ENCODE data around the gene AP3D1.
"Not testable (repeated sequence)": the region's sequence is repeated elsewhere in the genome, so short reads cannot be mapped to it uniquely, and the experiment has no call there.

The AP3D1 gene

DNA sequence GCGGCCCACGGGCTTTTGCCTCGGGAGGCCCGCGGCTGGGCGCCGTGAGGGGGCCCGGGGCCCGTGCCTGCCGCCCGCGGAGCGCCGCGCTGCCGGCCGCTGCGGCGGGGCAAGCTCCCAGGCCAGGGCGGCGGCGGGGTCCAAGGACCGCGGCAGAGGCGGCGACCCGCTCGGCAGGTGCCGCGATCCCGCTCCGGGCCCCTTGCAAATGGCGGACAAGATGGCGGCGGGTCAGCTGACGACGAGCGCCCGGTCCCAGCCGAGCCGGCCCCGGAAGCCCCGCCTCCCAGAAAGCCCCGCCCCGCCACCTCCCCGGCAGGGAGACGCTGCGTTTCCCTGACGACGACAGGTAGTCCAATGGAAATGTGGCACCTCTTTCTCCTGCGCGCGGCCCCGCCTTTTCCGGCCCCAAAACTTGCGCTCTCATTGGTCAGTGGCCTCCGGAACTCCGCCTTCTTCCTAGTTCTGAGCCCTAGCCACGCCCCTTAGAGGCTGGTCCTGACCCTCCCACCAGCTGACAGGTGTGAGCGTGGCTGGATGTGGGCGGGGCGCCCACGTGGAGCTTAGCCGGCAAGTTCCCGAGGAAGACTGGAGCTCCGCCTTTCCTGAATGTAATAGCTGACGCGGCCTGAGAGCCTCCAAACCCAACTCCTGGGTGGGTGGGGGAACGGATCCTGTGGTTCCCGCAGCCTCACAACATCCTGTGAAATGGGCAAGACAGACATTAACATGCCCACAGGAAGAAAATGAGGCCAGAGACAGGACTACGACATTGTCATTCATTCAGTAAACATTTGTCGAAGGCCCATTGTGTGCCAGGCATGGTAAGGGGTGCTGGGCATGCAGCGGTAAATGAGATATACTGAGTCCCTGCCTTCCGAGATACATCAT is at the start of gene AP3D1:
TSS of gene AP3D1 (minus strand) at position 228 of the 891 bp plus-strand sequence. CDS start 232 bp downstream, outside the sequence.
- peak; percentile 99 for DNase-seq

DNA sequence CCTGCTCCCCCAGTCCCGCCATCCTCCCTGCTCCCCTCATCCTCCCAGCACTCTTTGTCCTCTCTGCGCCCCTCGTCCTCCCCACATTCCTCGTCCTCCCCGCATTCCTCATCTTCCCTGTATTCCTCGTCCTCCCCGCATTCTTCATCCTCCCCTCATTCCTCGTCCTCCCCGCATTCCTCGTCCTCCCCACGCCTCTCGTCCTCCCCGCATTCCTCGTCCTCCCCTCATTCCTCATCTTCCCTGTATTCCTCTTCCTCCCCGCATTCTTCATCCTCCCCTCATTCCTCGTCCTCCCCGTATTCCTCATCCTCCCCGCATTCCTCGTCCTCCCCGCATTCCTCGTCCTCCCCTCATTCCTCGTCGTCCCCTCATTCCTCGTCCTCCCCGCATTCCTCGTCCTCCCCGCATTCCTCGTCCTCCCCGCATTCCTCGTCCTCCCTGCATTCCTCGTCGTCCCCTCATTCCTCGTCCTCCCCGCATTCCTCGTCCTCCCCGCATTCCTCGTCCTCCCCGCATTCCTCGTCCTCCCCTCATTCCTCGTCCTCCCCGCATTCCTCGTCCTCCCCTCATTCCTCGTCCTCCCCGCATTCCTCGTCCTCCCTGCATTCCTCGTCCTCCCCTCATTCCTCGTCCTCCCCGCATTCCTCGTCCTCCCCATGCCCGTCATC is 49.4 kb upstream of the AP3D1 start:
- not testable (repeated sequence) for DNase-seq

DNA sequence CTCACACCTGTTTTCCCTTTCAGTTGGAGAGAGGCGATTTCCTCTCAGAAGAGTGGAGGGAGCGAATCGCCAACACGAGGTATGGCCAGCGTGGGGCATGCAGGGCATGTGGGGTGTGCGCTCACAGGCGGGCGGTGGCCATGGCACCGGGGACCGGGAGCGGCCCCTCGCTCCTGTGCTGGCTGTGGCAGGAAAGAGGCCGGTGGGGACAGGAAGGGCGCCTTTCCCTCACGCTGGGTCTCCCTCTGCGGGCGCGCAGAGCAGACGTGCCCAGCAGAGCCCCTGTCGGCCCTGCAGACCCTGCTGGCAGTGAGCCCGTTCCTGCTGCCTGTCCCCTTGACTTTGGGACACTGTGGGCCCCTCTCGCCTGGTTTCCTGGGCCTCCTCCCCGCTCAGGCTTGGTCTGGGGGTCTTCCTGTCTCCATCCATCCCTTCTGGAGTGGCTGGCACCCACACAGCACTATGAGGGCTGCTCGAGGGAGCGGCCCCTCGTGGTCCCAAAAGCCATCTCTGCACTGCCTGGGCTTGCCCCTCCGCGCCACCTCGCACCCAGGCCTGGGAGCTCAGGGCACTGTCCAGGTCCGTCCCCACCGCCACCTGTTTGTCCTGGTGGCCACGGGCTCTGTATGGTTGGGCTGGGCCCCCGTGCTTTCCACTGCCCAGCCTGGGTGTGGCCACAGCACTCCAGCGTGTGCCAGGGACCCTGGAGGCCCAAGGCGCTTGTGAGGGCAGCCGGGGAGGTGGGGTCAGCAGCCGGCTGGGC is 48.7 kb upstream of the AP3D1 start:
- DNase-seq = no peak

DNA sequence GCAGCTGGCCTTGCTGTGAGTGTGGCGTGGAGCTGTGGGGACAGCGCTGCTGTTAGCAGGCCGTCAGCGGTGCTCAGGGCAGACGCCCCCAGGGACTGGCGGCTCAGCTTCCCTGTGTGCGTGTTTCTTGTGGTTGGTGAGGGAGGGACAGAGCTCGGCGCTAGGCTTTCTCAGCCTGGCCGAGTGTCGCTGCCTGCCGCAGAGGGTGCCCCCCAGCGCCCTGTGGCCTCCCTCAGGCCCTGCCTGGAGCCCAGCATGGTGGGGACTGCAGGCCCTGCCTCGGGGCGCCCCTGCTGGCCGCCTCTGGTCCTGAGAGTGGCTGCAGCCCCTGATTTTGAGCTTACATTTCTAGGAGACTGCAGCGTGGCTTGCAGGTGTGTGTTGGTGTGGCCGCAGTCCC is 47.8 kb upstream of the AP3D1 start:
- no peak for DNase-seq

DNA sequence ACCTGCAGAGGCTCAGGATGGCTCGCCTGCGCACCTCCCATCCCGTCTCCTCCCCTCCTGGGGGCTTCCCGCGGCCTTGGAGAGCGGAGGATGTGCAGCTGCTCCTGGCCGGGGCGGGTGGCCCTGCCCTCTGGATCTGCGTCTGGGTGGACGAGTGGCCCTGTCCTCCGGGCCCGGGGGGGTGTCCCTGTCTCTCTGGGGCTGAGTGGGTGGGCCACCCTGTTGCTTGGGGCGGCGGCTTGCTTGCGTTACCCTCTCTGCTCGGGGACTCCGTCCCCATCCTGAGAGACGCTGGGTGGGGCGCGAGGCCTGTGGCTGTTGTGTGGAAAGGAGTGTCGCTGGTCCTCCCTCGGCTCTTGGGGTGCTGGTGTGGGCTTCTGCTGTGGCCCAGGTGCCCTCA is 47.0 kb upstream of the AP3D1 start:
- DNase-seq = no peak

DNA sequence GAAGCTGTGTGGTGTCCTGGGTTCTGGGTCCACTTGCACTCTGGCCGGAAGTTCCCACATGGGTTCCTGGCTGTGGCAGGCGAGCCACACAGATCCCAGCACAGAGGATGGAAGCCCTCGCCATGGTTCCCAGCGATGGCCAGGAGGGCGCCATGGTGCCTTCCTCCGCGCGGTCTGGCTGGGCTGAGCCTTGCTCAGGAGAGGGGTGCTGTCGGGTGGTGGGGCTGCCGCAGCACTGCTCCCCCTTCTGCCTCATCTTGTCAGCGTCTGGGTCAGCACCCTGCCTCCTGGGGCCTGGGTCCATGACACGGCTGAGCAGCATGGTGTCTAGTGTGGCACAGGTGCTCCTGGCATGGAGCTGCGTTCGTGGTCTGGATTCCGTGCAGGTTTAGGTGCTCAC is 45.9 kb upstream of the AP3D1 start:
- no peak for DNase-seq

DNA sequence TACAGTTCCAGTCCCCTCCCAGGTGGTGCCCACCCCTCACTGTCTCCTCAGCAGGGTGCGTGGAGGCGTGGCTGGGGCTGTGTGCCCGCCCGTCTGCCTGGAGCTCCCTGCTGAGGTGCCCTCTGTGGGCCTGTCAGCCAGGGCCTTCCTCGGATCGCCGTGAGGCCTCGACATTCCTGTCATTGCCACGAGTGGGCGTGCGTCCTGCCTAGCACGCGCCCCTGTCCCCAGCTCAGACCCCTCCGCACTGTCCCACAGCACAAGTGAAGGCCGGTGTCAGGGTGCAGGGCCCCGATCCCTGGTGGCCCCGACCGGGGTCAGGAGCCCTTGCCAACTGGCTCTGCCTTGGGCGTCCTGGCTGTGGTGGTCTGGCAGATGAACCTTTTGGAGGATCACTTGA is 44.5 kb upstream of the AP3D1 start:
- no peak for DNase-seq

DNA sequence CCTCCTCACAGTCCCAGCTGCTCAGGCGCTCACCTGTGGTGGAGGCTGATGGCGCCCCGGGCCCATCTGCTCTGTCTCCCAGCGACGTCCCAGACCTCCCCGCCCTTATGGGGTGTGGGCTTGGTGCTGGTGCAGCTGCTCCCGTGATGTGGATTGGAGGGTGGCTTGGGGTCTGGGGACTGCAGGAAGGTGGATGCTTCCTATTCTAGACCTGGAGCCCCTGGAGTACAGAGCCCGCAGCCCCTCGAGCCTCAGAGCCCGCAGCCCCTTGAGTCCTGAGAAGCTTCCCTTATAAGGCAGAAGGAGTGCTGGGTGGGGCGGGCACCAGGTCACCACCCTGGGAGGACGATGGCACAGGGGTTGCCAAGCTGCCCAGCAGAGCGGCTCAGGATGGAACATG is 44.0 kb upstream of the AP3D1 start:
- DNase-seq = no peak

DNA sequence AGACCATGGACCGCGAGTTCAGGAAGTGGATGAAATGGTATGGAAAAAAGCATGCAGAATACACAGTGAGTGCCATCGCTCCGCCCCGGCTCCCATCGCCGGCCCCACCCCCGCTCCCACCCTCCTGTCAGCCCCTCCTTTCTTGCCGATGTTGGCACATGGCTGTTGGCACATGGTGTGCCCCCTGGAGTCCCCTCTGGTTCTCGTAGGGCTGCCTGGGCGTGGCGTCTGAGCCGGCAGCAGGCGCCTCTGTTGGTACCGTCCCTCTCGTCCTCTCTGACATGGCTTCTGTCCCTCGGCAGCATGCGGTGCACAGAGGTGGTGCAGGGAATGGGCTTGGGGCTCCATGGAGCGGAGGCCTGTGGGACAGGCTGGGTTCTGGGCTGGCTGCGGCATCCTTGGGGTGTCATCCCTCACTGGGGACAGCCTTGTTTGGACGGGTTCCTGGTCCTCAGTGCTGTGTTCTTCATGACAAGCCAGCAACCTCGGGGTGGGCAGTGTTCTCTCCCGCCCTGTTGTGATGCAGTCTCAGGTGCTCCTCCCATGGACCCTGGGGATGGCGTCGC is 43.2 kb upstream of the AP3D1 start:
- no peak for DNase-seq

DNA sequence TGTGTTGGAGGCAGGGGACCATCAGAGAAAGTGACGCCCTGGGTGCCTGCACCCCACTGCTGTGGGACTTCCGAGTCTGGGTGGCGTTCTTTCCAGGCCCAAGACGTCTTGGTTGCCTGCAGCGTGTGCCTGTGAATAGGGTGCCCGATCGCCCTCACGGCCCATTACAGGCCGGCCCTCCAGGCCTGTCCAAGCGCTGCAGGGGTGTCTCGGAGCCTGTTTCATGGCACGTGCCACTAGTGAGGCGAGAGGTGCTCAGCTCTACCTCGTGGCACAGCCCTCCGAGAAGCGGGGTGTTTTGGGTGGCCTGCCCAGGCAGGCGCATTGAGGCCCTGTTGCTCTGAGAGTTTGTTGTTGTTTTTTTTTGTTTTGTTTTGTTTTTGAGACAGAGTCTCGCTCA is 42.4 kb upstream of the AP3D1 start:
- no peak for DNase-seq

DNA sequence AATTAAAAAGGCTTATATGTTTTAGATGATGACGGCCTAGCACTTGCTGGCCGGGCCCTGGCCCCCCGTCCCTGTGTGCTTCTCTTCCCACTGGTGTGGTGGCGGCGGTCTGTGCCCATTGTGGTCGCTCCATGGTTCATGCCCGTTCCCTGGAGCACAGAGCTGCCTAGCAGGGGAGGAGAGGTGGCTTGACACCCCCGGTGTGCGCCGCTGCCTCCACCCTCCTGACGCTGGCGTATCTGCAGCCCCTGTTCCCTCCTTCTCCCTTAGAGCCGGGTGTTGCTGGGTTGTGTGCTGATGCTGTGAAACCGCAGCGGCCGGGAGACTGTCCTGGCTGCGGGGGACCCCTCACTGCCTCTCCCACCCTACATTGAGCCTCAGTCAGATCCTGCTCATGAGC is 41.5 kb upstream of the AP3D1 start:
- no peak for DNase-seq

DNA sequence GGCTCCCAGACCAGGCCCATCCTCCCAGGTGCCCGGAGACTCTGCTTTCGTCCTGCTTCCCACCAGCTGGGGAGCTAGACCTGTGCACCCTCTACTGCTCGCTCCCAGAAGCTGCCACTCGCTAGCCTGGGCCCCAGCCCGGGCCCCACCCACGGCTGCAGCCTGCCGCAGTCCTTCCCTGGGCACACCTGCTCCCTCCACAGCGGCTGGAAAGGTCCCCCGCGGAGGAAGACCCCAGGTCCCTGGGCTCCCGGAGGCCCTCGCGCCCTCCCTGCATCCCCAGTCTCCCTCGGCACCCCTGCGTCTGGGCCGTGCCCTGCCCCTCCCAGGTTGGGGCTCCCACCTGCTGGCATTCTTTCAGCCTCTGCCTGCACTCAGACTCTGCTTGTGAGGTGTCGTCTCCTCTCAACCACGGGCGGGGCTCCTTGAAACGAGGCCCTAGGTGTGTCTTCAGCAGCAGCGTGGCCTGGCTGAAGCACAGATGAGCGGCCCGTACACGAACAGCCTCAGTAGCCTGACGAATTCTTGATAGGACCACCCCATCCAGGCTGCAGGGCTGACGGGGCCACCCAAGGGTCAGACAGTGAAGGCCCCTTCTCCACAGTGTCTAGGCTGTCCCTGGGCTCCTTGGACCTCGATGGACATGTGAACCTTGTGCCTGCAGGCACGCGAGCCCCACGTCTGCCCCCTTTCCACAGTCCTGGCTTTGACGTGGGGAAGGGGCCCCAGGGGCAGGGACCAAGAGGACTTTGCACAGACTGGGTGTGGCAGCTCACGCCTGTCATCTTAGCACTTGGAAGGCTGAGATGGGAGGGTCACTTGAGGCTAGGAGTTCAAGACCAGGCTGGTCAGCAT is 40.3 kb upstream of the AP3D1 start:
- no peak for DNase-seq

DNA sequence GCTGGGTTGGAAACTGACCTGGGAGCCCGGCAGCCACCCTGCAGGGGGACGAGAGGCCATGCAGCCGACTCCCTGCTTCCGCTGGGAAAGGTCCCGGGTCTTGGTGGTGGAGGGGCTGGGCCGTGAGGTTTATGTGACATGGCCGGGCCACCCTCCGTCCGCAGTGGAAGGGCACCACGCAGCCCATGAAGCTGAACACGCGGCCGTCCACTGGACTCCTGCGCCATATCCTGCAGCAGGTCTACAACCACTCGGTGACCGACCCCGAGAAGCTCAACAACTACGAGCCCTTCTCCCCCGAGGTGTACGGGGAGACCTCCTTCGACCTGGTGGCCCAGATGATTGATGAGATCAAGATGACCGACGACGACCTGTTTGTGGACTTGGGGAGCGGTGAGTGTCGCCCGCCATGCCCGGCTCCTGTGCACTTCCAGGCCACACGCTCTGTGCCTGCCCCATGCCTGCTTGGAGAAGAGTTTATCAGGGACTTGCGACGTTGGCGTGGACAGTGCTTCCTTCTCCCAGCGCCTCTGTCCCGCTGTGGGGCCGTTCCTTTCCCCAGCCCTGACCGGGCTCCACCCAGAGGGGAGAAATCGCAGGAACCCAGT is 39.6 kb upstream of the AP3D1 start:
- DNase-seq = no peak

DNA sequence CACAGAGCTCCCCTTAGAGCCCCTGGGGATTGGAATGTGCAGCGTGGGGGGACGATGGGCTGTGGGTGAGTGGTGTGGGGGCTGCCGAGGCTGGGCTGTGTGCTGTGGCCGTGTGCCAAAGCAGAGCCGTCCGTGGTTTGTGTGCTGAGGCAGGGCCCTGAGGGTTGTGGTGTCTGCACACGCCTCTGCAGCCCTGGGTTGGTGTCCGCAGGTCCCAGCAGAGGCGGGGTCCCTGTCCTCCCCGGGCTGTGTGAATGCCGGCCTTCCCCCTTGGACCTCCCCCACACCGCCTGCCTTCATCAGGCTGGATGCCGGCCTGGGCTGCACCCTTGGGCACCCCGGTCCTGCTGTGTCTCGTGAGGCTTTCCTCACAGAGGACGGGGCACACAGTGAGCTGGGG is 38.5 kb upstream of the AP3D1 start:
- DNase-seq = no peak

DNA sequence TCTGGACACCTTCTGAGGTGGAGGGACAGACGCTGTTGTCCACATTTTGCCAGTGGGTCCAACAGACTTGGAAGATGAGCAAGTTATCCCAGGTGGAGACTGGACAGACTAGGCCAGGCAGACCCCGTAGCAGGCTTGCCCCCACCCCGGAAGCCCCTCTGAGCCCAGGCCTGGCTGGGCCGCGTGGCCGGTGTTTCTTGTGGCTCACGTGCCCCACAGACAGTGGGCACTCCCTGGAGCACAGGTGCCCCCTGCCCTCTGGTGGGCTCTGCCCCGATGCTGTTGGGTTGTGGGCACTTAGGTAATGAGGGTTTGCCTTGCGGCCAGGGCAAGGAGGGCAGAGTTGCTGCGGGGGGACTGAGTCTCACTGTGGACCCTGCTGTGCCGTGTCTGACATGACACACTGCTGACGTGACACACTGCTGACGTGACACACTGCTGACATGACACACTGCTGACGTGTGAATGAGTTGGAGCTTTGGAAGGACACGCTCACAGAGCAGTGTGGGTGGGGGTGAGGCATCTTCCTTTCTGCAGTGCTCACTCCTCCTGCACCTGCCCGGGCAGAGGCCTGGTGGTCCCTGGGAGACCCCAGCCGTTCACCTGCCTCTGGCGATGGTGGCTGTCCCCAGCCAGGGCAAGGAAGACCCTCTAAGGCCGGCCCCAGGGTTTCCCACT is 37.5 kb upstream of the AP3D1 start:
- DNase-seq = no peak

DNA sequence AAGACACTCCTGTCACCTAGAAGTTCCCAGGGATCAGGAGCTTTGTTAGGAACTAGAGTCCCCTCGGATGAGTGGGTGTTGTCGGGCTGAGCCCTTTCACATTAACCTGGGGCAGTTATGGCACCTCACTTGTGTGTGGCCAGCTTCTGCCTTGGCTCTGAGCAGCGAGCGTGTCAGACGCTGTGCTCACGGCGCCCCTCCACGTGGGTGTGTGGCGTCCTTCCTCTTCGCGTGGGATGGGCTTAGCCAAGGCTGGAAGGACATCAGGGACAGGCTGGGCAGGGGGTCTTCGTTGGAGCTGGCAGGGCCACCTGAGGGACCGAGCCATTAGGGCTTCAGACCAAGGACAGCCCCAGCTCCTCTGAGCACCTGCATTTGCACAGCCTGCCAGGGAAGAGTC is 35.8 kb upstream of the AP3D1 start:
- DNase-seq = no peak

DNA sequence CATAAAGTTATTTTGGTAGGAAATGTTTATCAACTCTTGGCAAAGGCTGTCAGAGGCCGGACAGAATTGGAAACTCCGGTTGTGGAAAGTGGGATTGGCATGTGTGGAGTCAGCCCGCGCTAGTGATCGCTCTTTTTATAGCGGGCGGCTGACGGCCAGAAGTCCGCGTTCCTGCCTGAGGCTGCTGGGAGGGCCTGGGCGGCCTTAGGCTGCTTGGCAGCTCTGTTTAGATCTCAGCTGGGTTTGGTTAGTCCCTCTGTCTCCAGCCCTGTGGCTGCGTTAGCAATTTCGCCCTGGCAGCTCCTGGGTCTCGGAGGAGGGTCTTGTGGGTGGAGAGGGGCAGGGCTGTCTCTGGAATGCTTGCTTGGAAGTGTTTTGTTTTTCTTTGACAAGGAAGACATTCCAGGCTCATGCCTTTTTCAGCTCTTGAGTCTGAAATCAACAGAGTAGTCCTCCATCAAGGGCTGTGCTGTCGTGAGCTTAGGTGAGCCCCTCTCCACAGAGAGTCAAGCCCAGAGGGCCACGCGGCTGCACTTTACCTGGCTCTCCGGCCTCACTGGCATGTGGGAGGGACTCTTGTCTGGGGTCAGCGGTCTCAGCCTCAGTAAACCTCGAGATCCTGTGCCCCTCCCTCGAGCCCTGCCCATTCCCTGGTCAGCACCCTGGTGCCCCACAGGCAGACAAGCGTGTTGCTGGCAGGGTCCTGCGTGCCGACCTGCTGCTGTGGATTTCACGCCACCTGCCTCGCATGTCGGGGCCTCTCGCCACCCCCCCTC is 34.9 kb upstream of the AP3D1 start:
- no peak for DNase-seq

DNA sequence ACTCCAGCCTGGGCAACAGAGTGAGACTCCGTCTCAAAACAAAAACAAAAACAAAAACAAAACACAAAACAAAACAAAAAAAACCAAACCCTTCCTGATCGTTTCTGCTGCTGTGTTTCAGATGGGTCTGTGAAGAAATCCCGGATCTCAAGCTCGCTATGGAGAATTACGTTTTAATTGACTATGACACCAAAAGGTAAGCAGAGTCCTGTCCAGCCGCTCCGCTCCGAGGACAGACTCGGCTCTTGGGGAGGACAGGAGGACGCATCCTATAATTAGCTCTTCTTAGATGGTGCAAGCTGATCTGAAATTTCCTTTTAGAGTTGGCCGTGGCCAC is 34.3 kb upstream of the AP3D1 start:
- no peak for DNase-seq

DNA sequence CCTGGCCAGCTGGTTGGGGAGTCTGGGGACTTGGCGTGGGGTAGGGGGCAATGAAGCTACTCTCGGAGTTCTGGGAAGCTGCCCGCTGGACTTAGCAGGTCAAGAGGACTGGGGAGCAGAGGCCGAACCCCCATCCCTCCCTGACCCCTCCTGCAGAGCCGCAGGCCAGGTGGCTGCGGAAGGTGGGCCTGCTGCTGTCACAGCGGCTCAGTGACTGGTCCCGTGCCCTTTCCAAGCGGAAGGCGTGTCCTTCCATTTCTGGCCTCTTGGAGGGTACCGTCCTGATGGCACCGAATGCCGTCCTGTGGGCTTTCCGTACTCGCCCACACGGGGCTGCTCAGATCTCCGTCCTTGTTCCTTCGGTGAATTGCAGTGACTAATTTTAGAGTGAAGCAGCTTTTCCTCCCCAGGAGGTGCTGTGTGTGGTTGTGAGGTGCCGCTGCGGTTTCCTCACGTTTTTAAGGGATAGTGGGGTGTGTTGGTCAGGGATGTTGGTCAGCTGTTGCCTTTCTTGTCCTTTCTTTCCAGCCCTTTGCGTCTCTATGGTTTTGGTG is 33.1 kb upstream of the AP3D1 start:
- DNase-seq = no peak

DNA sequence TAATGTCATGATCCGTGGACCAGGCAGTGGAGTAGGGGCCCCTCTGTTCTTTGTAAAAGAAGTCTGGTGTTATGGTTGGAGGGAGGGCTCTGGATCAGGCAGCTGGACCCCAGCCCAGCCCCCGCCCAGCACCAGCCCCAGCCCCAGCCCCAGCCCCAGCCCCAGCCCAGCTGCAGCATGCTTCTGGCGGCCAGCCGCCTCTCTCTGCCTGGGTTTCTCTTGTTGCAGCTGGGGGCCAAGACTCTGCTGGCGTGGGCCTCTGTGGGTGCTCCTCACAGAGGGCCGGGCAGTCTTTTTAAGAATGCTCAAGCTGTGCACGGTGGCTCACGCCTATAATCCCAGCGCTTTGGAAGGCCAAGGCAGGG is 30.2 kb upstream of the AP3D1 start:
- DNase-seq = no peak

All from NCI-H2107 (cell line).